NCI-H1930 (cell line): ENCODE measurements around the gene ERGIC3.
A peak's percentile ranks its signal among the peaks of the same experiment; 100 is the strongest.
"Not testable (repeated sequence)": the region's sequence is repeated elsewhere in the genome, so short reads cannot be mapped to it uniquely, and the experiment has no call there.

Experiments
- DNase-seq, 2 experiments: peaks; one replicate each; lab custom pipeline; 2025; lab: John Stamatoyannopoulos, UW

ERGIC3 gene

DNA sequence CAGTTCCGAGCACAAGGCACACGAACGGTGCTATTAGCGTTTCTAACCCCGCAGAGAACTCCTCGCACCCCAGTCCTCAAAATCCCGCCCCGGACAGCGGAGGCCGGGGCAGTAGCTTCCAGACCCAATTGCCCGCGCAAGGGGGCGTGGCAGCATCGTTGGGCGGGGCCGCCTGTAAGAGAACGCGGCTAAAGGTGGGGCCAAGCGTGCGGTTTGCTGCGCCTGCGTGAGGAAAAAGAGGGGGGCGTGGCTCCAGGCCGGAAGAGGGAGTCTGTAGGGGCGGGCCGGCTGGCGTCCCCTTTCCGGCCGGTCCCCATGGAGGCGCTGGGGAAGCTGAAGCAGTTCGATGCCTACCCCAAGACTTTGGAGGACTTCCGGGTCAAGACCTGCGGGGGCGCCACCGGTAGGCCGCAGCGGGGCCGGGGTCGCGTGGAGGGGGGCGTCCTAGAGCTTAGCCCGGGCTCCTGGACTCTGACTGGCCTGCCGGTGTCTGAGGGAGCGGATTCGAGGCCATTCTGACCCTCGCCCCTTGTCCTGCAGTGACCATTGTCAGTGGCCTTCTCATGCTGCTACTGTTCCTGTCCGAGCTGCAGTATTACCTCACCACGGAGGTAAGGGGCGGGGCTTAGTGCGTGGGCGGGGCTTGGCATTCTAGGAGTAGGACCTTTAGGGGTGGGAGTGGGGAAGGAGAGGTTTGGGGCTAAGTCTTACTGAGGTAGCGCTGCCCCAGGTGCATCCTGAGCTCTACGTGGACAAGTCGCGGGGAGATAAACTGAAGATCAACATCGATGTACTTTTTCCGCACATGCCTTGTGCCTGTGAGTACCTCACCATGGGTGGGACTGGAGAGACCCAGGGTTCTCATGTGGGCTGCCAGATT, at the start of gene ERGIC3:
Gene ERGIC3 (plus strand): TSS at position 296 of the 880 bp plus-strand sequence. CDS start 20 bp downstream, at position 316.
- DNase-seq, result peak; percentile 99

DNA sequence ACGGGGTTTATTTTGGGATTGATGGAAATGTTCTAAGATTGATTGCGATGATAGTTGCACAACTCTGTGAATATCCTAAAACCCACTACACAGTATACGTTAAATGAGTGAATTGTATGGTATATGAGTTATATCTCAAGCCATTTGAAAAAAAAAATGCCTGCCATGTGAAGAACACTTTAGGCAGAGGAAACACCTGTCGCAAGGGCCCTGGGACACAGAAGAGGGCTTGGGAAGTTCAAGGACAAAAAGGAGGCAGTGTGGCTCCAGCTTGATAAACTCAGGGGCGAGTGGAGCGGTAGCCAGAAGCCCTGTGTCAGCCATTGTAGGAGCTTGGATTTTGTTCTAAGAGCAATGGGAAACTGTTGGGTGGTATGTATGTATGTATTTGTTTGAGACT, 49.5 kb upstream of the ERGIC3 start:
- DNase-seq, result no peak

DNA sequence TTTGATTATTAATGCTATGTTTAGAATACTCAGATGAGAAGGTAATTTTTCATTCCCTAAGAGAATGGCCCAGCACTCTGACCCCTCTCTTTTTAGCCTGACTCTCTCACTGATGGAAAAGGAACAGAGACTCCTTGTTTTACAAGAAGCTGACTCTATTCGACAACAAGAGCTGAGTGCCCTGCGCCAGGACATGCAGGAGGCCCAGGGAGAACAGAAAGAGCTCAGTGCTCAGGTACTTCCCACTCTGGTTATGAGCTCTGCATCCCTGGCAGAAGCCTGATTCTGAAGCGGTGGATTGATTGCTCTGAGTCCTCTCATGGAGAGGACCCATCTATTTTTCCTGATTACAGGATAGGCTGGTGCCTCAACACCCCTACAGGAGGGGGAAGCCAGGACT, 45.4 kb upstream of the ERGIC3 start:
- DNase-seq, result no peak

DNA sequence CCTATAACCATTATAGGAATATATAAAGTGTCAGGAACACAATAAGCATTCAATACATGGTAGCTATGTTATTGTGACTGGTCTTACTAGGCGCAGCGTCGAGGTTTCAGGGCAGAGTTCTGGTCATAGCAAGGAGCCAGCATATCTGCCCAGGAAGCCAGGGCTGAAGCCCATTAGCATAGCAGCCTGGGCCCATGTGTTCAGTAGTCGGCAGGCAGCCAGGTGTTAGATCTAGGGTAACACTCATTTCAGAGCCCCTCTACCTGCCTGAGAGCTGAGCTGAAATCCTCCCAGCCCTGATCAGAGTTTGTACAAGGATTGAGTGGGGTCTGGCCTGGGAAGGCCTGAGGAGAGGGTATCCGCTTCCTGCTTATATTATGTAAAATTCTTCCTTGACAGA, 44.6 kb upstream of the ERGIC3 start:
- no peak for DNase-seq

DNA sequence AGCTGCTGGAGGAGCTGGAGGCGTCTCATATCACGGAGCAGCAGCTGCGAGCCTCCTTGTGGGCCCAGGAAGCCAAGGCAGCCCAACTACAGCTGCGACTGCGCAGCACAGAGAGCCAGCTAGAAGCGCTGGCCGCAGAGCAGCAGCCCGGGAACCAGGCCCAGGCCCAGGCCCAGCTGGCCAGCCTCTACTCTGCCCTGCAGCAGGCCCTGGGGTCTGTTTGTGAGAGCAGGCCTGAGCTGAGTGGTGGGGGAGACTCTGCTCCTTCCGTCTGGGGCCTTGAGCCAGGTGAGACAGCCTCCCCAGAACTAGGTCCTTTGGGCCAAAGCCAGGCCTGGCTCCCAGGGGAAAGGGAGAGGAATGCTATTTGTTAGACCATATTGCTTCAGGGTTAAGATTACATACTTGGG, 44.1 kb upstream of the ERGIC3 start:
- no peak for DNase-seq

DNA sequence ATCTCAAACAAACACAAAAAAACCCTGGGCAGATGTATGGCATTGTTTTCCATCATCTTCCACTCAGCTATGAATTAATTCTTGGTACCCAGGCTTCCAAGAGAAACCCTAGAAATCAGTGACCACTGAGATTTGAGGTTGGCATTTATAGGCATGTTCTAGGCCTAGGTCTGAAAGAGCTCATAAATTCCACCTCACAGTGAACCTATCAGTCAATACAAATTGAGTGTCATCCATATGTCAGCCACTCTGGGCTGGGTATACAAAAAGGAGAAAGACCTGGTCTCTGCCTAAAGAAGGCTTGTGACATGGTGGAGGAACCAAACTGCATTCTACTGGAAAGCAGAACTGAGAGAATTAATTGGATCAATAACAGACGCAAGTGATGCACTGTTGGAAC, 42.6 kb upstream of the ERGIC3 start:
- no peak for DNase-seq

DNA sequence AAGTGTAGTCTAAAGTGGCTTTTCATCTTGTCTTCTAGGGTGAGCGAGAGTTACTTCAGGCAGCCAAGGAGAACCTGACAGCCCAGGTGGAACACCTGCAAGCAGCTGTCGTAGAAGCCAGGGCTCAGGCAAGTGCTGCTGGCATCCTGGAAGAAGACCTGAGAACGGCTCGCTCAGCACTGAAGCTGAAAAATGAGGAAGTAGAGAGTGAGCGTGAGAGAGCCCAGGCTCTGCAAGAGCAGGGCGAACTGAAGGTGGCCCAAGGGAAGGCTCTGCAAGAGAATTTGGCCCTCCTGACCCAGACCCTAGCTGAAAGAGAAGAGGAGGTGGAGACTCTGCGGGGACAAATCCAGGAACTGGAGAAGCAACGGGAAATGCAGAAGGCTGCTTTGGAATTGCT, 39.5 kb upstream of the ERGIC3 start:
- DNase-seq, result no peak

DNA sequence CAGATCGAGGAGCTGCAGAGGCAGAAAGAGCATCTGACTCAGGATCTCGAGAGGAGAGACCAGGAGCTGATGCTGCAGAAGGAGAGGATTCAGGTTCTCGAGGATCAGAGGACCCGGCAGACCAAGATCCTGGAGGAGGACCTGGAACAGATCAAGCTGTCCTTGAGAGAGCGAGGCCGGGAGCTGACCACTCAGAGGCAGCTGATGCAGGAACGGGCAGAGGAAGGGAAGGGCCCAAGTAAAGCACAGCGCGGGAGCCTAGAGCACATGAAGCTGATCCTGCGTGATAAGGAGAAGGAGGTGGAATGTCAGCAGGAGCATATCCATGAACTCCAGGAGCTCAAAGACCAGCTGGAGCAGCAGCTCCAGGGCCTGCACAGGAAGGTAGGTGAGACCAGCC, 38.6 kb upstream of the ERGIC3 start:
- DNase-seq, result no peak

DNA sequence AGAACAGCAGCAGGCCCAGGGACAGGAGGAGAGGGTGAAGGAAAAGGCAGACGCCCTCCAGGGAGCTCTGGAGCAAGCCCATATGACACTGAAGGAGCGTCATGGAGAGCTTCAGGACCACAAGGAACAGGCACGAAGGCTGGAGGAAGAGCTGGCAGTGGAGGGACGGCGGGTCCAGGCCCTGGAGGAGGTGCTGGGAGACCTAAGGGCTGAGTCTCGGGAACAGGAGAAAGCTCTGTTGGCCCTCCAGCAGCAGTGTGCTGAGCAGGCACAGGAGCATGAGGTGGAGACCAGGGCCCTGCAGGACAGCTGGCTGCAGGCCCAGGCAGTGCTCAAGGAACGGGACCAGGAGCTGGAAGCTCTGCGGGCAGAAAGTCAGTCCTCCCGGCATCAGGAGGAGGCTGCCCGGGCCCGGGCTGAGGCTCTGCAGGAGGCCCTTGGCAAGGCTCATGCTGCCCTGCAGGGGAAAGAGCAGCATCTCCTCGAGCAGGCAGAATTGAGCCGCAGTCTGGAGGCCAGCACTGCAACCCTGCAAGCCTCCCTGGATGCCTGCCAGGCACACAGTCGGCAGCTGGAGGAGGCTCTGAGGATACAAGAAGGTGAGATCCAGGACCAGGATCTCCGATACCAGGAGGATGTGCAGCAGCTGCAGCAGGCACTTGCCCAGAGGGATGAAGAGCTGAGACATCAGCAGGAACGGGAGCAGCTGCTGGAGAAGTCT, 37.9 kb upstream of the ERGIC3 start:
- DNase-seq, result no peak

DNA sequence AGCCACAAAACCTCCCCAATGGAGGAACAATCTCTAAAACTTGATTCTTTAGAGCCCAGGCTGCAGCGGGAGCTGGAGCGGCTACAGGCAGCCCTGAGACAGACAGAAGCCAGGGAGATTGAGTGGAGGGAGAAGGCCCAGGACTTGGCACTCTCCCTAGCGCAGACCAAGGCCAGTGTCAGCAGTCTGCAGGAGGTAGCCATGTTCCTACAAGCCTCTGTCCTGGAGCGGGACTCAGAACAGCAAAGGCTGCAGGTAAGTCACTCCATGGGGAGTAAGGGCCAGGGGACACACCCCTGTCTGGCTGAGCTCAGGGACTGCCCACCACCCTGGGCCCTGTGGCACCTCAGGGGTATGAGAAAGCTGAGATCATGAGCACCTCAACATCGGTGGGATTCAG, 37.1 kb upstream of the ERGIC3 start:
- no peak for DNase-seq

DNA sequence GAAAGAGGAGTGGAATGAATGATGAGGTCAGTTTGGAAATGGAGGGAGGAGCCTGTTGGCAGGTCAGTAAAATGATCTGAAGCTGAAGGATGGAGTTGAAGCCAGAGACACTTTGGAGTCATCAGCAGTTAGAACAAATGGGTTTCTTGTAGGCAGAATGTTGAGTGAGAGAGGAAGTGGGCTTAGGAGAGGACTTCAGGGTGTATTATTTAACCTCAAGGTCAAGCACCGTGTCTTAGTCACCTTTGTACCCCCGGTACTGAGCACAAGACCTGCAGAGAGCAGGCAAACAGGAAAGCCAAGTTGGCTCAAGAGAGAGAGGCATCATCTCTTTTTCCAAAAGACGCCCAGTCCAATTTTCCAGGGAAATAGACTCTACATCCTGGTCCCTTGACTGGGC, 35.7 kb upstream of the ERGIC3 start:
- DNase-seq, result no peak

DNA sequence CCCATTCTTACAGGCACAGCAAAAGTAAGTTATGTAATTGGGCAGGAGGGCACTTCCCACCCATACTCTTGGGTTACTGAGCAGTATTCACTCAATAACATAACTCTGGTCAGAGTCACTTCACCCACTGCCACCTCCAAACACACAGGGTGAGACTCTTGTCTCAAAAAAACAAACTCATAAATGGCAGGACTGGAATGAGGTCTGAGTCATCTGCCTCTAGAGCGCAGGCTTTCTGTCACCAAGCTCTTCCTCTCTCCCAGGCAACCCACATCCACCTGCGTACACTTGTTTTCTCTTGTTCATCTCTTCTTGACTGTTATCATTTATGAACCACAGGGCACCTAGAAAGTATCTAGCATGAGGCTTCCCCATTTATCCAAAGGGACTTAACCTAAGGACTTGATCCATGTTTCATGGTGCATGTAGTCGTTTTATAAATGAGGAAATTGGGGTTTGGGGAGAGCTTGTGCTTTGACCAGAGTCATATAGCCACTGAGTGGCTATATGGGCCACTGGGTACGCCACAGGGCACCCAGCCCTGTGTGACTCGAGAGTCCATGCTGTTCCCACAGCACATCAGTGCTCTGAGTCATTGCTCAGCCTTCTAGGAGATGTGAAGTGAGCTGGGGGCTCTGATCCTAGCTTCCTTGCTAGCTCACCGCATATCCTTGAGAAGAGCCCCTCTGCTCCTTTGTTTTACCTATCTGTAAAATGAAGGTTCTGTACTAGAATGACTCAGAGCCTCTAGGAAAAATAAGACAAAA, 34.8 kb upstream of the ERGIC3 start:
- DNase-seq, result no peak

DNA sequence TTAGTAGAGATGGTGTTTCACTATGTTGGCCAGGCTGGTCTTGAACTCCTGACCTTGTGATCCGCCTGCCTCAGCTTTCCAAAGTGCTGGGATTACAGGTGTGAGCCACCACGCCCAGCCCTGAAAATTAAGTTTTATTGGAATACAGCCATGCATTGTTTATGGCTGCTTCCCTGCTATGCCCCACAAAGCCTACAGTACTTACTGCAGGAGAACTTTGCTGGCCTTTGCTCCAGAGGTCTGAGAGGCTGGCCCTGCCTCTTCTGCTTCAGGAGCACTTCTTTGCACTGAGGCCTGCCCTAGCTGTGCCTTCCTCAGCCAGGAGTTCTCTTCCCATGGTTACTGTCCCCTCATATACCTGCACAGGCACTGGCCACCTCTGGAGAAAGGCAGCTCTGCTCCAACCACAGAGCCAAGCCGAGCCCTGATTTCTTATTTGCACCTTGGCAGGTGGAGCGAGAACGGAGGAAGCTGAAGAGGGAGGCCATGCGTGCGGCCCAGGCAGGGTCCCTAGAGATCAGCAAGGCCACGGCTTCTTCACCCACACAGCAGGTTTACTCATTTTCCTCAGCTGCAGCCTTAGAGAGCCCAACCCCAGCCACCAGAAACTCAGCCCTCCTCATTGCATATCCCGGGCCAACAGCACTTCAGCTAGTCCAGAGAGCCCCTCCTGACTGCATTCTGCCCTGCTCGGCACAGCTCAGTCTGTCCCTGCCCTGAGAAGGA, 33.2 kb upstream of the ERGIC3 start:
- no peak for DNase-seq

DNA sequence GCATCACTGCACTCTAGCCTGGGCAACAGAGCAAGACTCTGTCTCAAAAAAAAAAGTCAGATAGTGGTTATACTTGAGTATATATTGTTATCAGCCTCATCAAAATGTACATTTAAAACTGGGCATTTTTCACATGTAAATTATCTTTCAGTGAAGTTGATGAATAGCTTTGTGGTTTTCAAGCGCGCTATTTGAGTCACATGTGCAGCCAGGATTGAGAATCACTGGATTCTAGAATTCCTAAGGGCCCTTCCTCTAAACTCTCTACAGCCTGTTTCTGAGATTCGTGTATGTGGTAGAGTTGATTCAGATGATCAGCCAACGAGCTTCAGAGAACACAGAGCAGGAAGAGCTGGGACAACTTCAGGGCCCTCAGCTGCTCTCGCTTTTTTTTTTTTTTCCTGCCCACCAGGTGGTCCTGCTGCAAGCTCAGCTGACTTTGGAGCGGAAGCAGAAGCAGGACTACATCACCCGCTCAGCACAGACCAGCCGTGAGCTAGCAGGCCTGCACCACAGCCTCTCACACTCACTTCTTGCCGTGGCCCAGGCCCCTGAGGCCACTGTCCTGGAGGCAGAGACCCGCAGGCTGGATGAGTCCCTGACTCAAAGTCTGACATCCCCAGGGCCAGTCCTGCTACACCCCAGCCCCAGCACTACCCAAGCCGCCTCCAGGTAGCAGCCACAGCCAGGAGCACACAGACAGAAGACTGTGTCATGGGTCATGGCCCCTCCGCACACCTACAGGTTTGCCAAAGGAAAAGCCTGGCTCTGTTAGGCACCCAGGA, 30.7 kb upstream of the ERGIC3 start:
- DNase-seq, result no peak

DNA sequence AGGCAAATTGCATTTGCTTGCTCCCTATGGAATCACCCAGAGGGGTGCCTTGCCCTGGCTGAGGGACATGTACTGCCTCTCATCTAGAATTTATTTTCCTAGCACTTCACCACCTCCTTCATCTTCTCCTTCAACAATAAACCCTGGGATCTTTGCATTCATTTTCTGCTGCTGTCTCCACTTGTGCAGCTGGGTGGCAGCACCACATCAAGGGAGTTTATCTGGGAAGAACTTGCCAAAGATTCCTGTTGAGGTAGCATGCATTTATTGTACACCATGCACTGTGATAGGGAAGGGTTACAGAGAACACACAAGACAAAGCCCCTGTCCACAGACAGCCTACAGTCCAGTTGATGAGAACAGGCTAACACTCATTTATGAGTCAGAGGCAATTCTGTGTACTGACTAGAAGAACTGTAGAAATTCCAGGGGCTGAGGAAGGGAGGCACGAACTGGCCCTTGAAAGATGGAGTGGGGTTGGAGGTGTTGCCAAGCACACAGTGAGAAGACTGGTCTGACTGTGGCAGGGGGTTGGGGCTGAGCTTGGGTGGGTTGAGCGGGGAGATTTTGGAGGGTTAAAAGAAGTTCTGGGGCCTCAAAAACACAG, 30.0 kb upstream of the ERGIC3 start:
- DNase-seq, result peak in 1 of 2 experiments; percentile 15

DNA sequence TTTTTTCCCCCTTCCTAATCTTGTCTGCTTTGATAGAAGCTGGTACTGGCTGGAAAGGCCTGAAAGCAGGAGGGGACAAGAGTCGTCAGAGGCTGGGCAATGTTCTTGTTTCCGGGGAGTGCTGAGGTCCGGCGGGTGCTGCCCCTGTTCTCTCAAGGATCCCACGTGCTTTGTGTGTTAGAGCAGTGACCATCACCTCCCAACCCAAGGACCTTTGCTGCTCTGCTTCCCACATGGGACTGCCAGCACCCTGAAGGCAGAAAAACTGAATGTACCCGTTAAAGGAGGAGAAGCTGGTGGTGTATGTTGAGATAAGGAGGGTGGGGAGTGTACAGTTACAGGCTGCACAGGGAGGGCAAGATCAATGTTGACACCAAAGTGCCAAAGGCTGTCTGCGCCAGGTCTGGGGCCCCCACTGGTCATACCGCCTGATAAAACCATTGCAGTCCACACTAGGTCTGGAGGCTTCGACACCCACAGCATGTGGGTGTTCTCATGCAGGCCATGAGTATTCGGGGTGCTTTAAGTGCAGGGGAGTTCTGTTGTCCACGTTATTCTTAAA, 27.4 kb upstream of the ERGIC3 start:
- DNase-seq, result no peak

DNA sequence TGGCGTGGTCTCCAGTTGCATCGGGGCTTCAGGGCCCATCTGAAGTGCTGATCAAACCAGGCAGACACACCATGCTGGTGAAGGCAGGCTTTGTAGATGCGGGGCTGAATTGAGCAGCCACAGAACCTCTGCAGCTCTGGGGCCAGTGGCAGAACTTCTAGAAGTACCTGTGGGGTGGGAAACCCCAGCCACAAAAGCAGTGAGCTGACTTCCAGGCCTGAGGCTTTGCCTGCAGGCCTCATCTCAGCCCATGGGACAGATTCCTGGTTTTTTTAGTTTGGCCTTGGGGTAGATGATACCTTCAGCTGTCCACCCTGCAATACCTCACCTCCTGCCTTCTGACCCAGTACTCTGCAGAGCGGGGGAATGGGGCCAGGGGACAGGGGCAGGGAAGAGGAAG, 26.5 kb upstream of the ERGIC3 start:
- no peak for DNase-seq

DNA sequence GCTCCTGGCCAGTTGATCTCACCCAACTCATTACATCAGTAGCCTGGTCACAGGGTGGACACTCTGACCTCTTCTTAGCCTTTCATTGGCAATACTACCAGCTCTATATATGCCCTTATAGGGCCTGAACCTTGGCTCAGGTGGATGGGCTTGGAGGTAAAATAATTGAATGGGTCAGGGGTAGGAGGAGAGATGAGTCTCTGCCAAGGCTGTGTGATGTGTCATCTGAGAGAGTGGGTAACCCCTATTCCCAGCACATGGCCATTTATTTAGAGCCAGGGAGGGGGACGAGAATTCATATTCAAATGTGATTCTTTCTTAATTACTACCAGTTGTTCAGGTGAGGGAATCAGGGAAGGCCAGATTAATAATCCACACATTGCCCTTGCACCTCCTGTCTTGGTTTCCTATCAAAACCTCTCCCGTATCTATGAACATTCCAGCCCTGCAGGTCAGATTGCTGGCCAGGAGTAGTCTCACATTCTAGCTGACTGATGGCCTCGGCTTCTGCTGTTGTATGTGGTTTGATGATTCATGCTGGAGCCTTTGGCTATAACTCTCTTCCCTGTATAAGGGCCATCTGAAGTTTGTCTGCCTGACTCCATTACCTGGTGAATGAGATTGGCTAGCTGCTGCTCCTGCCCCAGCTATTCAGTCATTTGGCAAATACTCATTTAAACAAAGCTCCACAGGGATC, 25.8 kb upstream of the ERGIC3 start:
- peak in 1 of 2 experiments; percentile 6 for DNase-seq

DNA sequence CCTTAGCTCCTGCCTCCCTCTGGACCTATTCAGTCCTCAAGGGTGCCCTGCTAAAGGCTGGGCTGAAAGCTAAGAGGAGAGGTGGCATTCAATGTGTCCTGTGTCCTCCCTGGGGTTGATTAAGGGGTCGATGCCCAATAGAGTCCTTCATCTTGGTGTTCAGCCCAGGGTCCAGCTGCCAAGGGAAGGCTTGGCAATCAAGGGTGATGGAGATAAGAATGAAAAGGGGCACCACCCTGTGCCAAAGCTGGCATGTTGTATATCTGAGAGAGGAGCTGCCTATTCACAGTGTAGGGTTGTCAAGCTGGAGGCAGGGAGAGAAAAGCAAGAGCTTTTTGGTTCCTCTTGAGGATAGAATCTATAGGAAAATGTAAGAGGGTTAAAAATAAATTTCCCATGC, 24.8 kb upstream of the ERGIC3 start:
- DNase-seq, result no peak

DNA sequence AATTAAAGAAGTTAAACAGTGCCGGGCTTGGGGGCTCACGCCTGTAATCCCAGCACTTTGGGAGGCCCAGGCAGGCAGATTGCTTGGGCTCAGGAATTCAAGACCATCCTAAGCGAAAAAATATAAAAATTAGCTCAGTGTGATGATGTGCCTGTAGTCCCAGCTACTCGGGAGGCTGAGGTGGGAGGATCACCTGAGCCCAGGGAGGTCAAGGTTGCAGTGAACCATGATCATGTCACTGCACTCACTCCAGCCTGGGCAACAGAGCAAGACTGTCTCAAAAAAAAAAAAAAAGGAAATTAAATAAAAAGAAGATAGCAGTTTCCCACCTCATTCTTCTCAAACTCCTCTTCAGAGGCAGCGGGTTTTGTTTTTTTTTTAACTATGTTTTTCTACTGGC, 24.1 kb upstream of the ERGIC3 start:
- DNase-seq, result not testable (repeated sequence)
